HepG2 (cell line): ENCODE results near the gene RAMP1. TPM values are rescaled to one million over a fixed set of nuclear protein-coding genes. Genes with fewer than 3 reads are reported as not detected.

Source experiments
- ATAC-seq: fragments of 200-7000 bp; cut with Tn5 transposase; 3 replicates; pipeline ENCODE4 v1.9.1; 2020; ENCODE audit warnings: mild to moderate bottlenecking, moderate library complexity
- BruUV-seq: library from RNA; stranded (reverse); fragments of 400-500 nt; replicated peaks from 2 replicates; lab custom pipeline; 2021; lab: Mats Ljungman, UMichigan
- CTCF ChIA-PET: fragments of 300-600 bp; formaldehyde crosslinking; extraction: SDS; loops from one replicate; lab custom pipeline; 2021; ENCODE audit warnings: low total read pairs, inconsistent platforms, low intra/inter-chr PET ratio; lab: Yijun Ruan, JAX
- POLR2A ChIA-PET: fragments of 350-600 bp; sonication (Branson Sonifier 250); formaldehyde crosslinking; loops from one replicate; lab custom pipeline; 2020; ENCODE audit warnings: antibody characterized with exemption, inconsistent platforms; lab: Yijun Ruan, JAX
- DNase-seq: peaks from one replicate; pipeline ENCODE4 v3.0.0-alpha.2; 2015; ENCODE audit warnings: low spot score
- FAIRE-seq: peaks from 3 replicates; lab custom pipeline; 2011; peaks lifted over from hg19 to GRCh38; lab: Jason Lieb, UNC
- H2AFZ ChIP-seq: one replicate; pipeline ENCODE4 v1.6.1; 2011; ENCODE audit warnings: low read length, inconsistent platforms
- H3K27ac ChIP-seq: fragments of 300-600 bp; 3 replicates; pipeline ENCODE4 v1.8.0; 2011; ENCODE audit warnings: mixed run types, mild to moderate bottlenecking, mixed read lengths, low read length, inconsistent platforms; ENCODE audit not compliant: insufficient read depth; ENCODE audit errors: extremely low read length
- H3K27me3 ChIP-seq, 2 experiments: fragments of 200-600 bp in 1 of 2; 2 replicates in 1 of 2; 3 replicates in 1 of 2; pipeline versions ENCODE4 v1.6.0 to v1.8.0; 2011; ENCODE audit warnings: low read length in 2 of 2, mild to moderate bottlenecking in 2 of 2, moderate library complexity in 2 of 2, inconsistent platforms in 1 of 2; ENCODE audit not compliant: insufficient read depth in 2 of 2, control insufficient read depth in 1 of 2
- H3K36me3 ChIP-seq, 2 experiments: fragments of 200-600 bp in 1 of 2; replicated peaks in 1 of 2; 2 replicates in 1 of 2; 3 replicates in 1 of 2; pipeline versions ENCODE4 v1.5.1 to v1.8.0; 2011; ENCODE audit warnings: low read length in 2 of 2, inconsistent platforms in 1 of 2; ENCODE audit not compliant: insufficient read depth in 2 of 2, control insufficient read depth in 1 of 2
- H3K4me1 ChIP-seq: 2 replicates; pipeline ENCODE4 v1.5.1; 2012; ENCODE audit warnings: low read length, inconsistent platforms; ENCODE audit not compliant: insufficient read depth
- H3K4me2 ChIP-seq: 2 replicates; pipeline ENCODE4 v1.6.0; 2011; ENCODE audit warnings: low read depth, low read length, inconsistent platforms
- H3K4me3 ChIP-seq, 3 experiments: fragments of 200-600 bp in 1 of 3; sonication (generic), shearing (Covaris generic) in 1 of 3; replicated peaks in 1 of 3; 2 replicates each; pipeline ENCODE4 v1.5.1; 2011 to 2016; ENCODE audit warnings: low read length in 3 of 3, inconsistent platforms in 2 of 3, low read depth in 2 of 3, mild to moderate bottlenecking in 2 of 3, control low read depth in 1 of 3, mixed read lengths in 1 of 3; ENCODE audit not compliant: insufficient read depth in 1 of 3
- H3K79me2 ChIP-seq: one replicate; pipeline ENCODE4 v1.6.1; 2011; ENCODE audit warnings: low read length, inconsistent platforms; ENCODE audit not compliant: insufficient read depth
- H3K9ac ChIP-seq: 2 replicates; pipeline ENCODE4 v1.6.0; 2011; ENCODE audit warnings: mild to moderate bottlenecking, low read depth, low read length, inconsistent platforms; ENCODE audit not compliant: insufficient read depth
- H3K9me3 ChIP-seq: 2 replicates; pipeline ENCODE4 v1.5.1; 2012; ENCODE audit warnings: mild to moderate bottlenecking, low read length
- H4K20me1 ChIP-seq: 2 replicates; pipeline ENCODE4 v1.6.0; 2011; ENCODE audit warnings: inconsistent platforms, mild to moderate bottlenecking, low read length, moderate library complexity; ENCODE audit not compliant: insufficient read depth
- BHLHE40 ChIP-seq: IDR thresholded peaks from 2 replicates; pipeline ENCODE4 v1.6.1; 2011; ENCODE audit warnings: low read length, improper control_type of control experiment
- MATR3 ChIP-seq: sonication (generic); formaldehyde crosslinking; IDR thresholded peaks from 2 replicates; pipeline ENCODE4 v1.4.0; 2020; ENCODE audit warnings: missing genetic modification reagents
- MTA3 ChIP-seq: sonication (generic); formaldehyde crosslinking; IDR thresholded peaks from 2 replicates; pipeline ENCODE4 v1.4.0; 2020; ENCODE audit warnings: missing genetic modification reagents
- TARDBP ChIP-seq: sonication (generic); formaldehyde crosslinking; IDR thresholded peaks from 2 replicates; pipeline ENCODE4 v1.8.0; 2022; ENCODE audit warnings: mild to moderate bottlenecking, missing genetic modification reagents
- ZFYVE20 ChIP-seq: sonication (generic); formaldehyde crosslinking; IDR thresholded peaks from 2 replicates; pipeline ENCODE4 v1.8.0; 2023; ENCODE audit warnings: low read depth, mild to moderate bottlenecking, moderate library complexity, missing genetic modification reagents, borderline replicate concordance
- ZMYM3 ChIP-seq: sonication (generic); formaldehyde crosslinking; IDR thresholded peaks from 2 replicates; pipeline ENCODE4 v1.5.1; 2020; ENCODE audit warnings: mild to moderate bottlenecking, missing genetic modification reagents
- ZNF20 ChIP-seq: sonication (generic); formaldehyde crosslinking; IDR thresholded peaks from 2 replicates; pipeline ENCODE4 v1.4.0; 2020; ENCODE audit warnings: mild to moderate bottlenecking, moderate library complexity, missing genetic modification reagents
- ZNF264 ChIP-seq: sonication (generic); formaldehyde crosslinking; IDR thresholded peaks from 2 replicates; pipeline ENCODE4 v1.4.0; 2020; ENCODE audit warnings: missing genetic modification reagents
- ZNF3 ChIP-seq: IDR thresholded peaks from 2 replicates; pipeline ENCODE4 v1.7.0; 2017; ENCODE audit warnings: inconsistent platforms
- ZNF329 ChIP-seq: sonication (generic); formaldehyde crosslinking; IDR thresholded peaks from 2 replicates; pipeline ENCODE4 v1.9.0; 2021; ENCODE audit warnings: low read depth, mild to moderate bottlenecking, missing genetic modification reagents
- ZNF343 ChIP-seq: sonication (generic); formaldehyde crosslinking; IDR thresholded peaks from 2 replicates; pipeline ENCODE4 v1.4.0; 2020; ENCODE audit warnings: mild to moderate bottlenecking, missing genetic modification reagents
- ZNF589 ChIP-seq: sonication (generic); formaldehyde crosslinking; conservative IDR thresholded peaks from 2 replicates; pipeline ENCODE4 v1.8.0; 2022; ENCODE audit warnings: mild to moderate bottlenecking, moderate library complexity, missing genetic modification reagents
- ZNF713 ChIP-seq: sonication (generic); formaldehyde crosslinking; IDR thresholded peaks from 2 replicates; pipeline ENCODE4 v1.4.0; 2020; ENCODE audit warnings: mild to moderate bottlenecking, missing genetic modification reagents
- ZSCAN5A ChIP-seq: sonication (generic); formaldehyde crosslinking; IDR thresholded peaks from 2 replicates; pipeline ENCODE4 v1.8.0; 2022; ENCODE audit warnings: mild to moderate bottlenecking, missing genetic modification reagents, borderline replicate concordance
- ZSCAN9 ChIP-seq: IDR thresholded peaks from 2 replicates; pipeline ENCODE4 v1.6.1; 2016; ENCODE audit warnings: borderline replicate concordance
- WGBS: methylation state at CpG from one replicate; pipeline ENCODE4 v1.1.6; 2017; ENCODE audit warnings: low lambda C conversion rate; 5-methylcytosine and 5-hydroxymethylcytosine counted together
- in situ Hi-C: cut with HindIII; loops from 2 replicates; pipeline ENCODE4 v1.10.0; 2017; ENCODE audit warnings: low pct_unique_long_range_greater_than_20kb; ENCODE audit not compliant: extremely low pct_ligation_motif_present
- intact Hi-C: fragments of 100-400 bp; cut with micrococcal nuclease; formaldehyde crosslinking; loops from one replicate; pipeline ENCODE4 v1.10.0; 2022; ENCODE audit not compliant: unreplicated experiment
- polyA plus RNA-seq, 8 experiments: library from polyadenylated mRNA; depleted of rRNA in 3 of 8; stranded (reverse) in 7 of 8; unstranded in 1 of 8; fragments of >200 nt; fragmentation: Illumina TruSeq in 4 of 8; extraction: Trizol in 4 of 8; gene quantifications; 2 replicates each; pipeline versions ENCODE4 v1.2.1 to v1.2.3, GENCODE V29; 2011 to 2016; ENCODE audit warnings: low read depth in 4 of 8, missing spikeins in 1 of 8, mixed read lengths in 1 of 8; ENCODE audit not compliant: insufficient read depth in 1 of 8
- total RNA-seq, 5 experiments: library from RNA; depleted of rRNA; stranded (reverse); fragments of >200 nt; fragmentation: Illumina TruSeq; extraction: Trizol; gene quantifications; 2 replicates each; pipeline ENCODE4 v1.2.3, GENCODE V29; 2016; ENCODE audit warnings: low read depth in 1 of 5
- TF ChIP-seq, protein P1 (sequence below): sonication (generic); formaldehyde crosslinking; IDR thresholded peaks from 2 replicates; pipeline ENCODE4 v1.5.0; 2020; ENCODE audit warnings: mild to moderate bottlenecking, missing genetic modification reagents
- TF ChIP-seq, protein P2 (sequence below): sonication (generic); formaldehyde crosslinking; IDR thresholded peaks from 2 replicates; pipeline ENCODE4 v1.4.0; 2020; ENCODE audit warnings: missing genetic modification reagents, borderline replicate concordance

The RAMP1 gene
- total and polyA plus RNA-seq, 2 of the 13 experiments (the other 11 are each of a cell fraction or from before 2014, with no cell fraction given) = 0.29 to 0.61 TPM

GRCh38 chr2:237863689-237864443, 4.4 kb downstream of the RAMP1 start:
- H2AFZ ChIP-seq = no peak overlapping the region
- H3K4me2 ChIP-seq = no peak overlapping the region
- H3K27ac ChIP-seq = no peak overlapping the region
- no peak for ATAC-seq
- no peaks in the 10 kb centered on the region for H4K20me1 ChIP-seq
- 50% methylated on average over 17 of the region's 22 CpGs for WGBS
- ChIA-PET CTCF (no interaction called here), POLR2A (no interaction called here)
- peaks cover 12 to 79% of the 10 kb centered on the region in 2 experiments; a peak in 4 of 5 replicates for H3K27me3 ChIP-seq
- in situ Hi-C loops = no loop called here
- no peaks in the 10 kb centered on the region for H3K79me2 ChIP-seq
- no peaks in the 10 kb centered on the region for H3K36me3 ChIP-seq
- DNase-seq = no peak
- BruUV-seq = no TSS peak
- no peaks in the 10 kb centered on the region for H3K9me3 ChIP-seq
- no peak for FAIRE-seq
- no peak overlapping the region for H3K4me3 ChIP-seq
- intact Hi-C loops = no loop called here
- no peak overlapping the region for H3K9ac ChIP-seq
- H3K4me1 ChIP-seq = peaks cover 41% of the 10 kb centered on the region
- TF ChIP-seq MATR3 (CRISPR knock-in tag) (no peak), ZSCAN9 (CRISPR knock-in tag) (no peak), MTA3 (CRISPR knock-in tag) (no peak), ZNF343 (no peak), ZNF329 (CRISPR knock-in tag) (no peak), ZNF264 (CRISPR knock-in tag) (no peak), ZNF3 (CRISPR knock-in tag) (no peak), ZNF713 (CRISPR knock-in tag) (no peak), ZSCAN5A (CRISPR knock-in tag) (no peak), ZFYVE20 (CRISPR knock-in tag) (no peak), TARDBP (no peak), ZMYM3 (CRISPR knock-in tag) (no peak), BHLHE40 (no peak), ZNF20 (CRISPR knock-in tag) (no peak), ZNF589 (CRISPR knock-in tag) (no peak)
- TF ChIP-seq, protein P1, sequence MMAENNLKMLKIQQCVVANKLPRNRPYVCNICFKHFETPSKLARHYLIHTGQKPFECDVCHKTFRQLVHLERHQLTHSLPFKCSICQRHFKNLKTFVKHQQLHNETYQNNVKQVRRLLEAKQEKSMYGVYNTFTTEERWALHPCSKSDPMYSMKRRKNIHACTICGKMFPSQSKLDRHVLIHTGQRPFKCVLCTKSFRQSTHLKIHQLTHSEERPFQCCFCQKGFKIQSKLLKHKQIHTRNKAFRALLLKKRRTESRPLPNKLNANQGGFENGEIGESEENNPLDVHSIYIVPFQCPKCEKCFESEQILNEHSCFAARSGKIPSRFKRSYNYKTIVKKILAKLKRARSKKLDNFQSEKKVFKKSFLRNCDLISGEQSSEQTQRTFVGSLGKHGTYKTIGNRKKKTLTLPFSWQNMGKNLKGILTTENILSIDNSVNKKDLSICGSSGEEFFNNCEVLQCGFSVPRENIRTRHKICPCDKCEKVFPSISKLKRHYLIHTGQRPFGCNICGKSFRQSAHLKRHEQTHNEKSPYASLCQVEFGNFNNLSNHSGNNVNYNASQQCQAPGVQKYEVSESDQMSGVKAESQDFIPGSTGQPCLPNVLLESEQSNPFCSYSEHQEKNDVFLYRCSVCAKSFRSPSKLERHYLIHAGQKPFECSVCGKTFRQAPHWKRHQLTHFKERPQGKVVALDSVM (CRISPR knock-in tag) = no peak
- TF ChIP-seq, protein P2, sequence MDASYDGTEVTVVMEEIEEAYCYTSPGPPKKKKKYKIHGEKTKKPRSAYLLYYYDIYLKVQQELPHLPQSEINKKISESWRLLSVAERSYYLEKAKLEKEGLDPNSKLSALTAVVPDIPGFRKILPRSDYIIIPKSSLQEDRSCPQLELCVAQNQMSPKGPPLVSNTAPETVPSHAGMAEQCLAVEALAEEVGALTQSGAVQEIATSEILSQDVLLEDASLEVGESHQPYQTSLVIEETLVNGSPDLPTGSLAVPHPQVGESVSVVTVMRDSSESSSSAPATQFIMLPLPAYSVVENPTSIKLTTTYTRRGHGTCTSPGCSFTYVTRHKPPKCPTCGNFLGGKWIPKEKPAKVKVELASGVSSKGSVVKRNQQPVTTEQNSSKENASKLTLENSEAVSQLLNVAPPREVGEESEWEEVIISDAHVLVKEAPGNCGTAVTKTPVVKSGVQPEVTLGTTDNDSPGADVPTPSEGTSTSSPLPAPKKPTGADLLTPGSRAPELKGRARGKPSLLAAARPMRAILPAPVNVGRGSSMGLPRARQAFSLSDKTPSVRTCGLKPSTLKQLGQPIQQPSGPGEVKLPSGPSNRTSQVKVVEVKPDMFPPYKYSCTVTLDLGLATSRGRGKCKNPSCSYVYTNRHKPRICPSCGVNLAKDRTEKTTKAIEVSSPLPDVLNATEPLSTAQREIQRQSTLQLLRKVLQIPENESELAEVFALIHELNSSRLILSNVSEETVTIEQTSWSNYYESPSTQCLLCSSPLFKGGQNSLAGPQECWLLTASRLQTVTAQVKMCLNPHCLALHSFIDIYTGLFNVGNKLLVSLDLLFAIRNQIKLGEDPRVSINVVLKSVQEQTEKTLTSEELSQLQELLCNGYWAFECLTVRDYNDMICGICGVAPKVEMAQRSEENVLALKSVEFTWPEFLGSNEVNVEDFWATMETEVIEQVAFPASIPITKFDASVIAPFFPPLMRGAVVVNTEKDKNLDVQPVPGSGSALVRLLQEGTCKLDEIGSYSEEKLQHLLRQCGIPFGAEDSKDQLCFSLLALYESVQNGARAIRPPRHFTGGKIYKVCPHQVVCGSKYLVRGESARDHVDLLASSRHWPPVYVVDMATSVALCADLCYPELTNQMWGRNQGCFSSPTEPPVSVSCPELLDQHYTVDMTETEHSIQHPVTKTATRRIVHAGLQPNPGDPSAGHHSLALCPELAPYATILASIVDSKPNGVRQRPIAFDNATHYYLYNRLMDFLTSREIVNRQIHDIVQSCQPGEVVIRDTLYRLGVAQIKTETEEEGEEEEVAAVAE (CRISPR knock-in tag) = no peak
